Chondrocyte (in vitro differentiated cells): ENCODE measurements around the gene PRSS1. TPM values are rescaled to one million over a fixed set of nuclear protein-coding genes. Genes with fewer than 3 reads are reported as not detected.
"Not testable (repeated sequence)": the region's sequence is repeated elsewhere in the genome, so short reads cannot be mapped to it uniquely, and the experiment has no call there.

ENCODE experiments used
- DNase-seq: peaks from one replicate; pipeline ENCODE4 v3.0.0; 2021; ENCODE audit warnings: mixed read lengths, low spot score
- H3K27ac Mint-ChIP-seq: one replicate; pipeline ENCODE4 v1.8.0; 2021; ENCODE audit warnings: mild to moderate bottlenecking, moderate library complexity, mixed read lengths; ENCODE audit not compliant: unreplicated experiment
- H3K27me3 Mint-ChIP-seq: 2 replicates; pipeline ENCODE4 v1.8.0; 2021; ENCODE audit warnings: low read depth, mixed read lengths
- H3K36me3 Mint-ChIP-seq: 2 replicates; pipeline ENCODE4 v1.8.0; 2021; ENCODE audit warnings: low read depth, mixed read lengths
- H3K4me1 Mint-ChIP-seq: 2 replicates; pipeline ENCODE4 v1.8.0; 2021; ENCODE audit warnings: low read depth, mild to moderate bottlenecking, mixed read lengths
- H3K4me3 Mint-ChIP-seq: one replicate; pipeline ENCODE4 v1.8.0; 2021; ENCODE audit warnings: mild to moderate bottlenecking, moderate library complexity, mixed read lengths; ENCODE audit not compliant: unreplicated experiment
- H3K9me3 Mint-ChIP-seq: 2 replicates; pipeline ENCODE4 v1.8.0; 2021; ENCODE audit warnings: low read depth, mixed read lengths
- total RNA-seq: library from RNA; stranded (reverse); gene quantifications from 3 replicates; pipeline ENCODE4 v1.2.1, GENCODE V29; 2021
- TF ChIP-seq, protein P1 (sequence below): fragments of 200-600 bp; sonication (generic); IDR thresholded peaks from 2 replicates; pipeline ENCODE4 v1.5.0; 2021; ENCODE audit warnings: antibody characterized with exemption, mild to moderate bottlenecking, moderate library complexity

The PRSS1 gene
- total RNA-seq, 1 donor from 2014 or later, result not detected

- Mint-ChIP-seq H3K9me3 (no peaks in the 10 kb centered on the region), H3K4me1 (no peaks in the 10 kb centered on the region), H3K36me3 (no peaks in the 10 kb centered on the region), H3K27me3 (peaks cover 18% of the 10 kb centered on the region), H3K4me3 (no peak overlapping the region), H3K27ac (no peak overlapping the region)
- TF ChIP-seq, protein P1, sequence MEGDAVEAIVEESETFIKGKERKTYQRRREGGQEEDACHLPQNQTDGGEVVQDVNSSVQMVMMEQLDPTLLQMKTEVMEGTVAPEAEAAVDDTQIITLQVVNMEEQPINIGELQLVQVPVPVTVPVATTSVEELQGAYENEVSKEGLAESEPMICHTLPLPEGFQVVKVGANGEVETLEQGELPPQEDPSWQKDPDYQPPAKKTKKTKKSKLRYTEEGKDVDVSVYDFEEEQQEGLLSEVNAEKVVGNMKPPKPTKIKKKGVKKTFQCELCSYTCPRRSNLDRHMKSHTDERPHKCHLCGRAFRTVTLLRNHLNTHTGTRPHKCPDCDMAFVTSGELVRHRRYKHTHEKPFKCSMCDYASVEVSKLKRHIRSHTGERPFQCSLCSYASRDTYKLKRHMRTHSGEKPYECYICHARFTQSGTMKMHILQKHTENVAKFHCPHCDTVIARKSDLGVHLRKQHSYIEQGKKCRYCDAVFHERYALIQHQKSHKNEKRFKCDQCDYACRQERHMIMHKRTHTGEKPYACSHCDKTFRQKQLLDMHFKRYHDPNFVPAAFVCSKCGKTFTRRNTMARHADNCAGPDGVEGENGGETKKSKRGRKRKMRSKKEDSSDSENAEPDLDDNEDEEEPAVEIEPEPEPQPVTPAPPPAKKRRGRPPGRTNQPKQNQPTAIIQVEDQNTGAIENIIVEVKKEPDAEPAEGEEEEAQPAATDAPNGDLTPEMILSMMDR, result no peak
- DNase-seq, result no peak
These were observed 5.7 kb downstream of the PRSS1 start for GRCh38 chr7:142754681-142755575.

DNA sequence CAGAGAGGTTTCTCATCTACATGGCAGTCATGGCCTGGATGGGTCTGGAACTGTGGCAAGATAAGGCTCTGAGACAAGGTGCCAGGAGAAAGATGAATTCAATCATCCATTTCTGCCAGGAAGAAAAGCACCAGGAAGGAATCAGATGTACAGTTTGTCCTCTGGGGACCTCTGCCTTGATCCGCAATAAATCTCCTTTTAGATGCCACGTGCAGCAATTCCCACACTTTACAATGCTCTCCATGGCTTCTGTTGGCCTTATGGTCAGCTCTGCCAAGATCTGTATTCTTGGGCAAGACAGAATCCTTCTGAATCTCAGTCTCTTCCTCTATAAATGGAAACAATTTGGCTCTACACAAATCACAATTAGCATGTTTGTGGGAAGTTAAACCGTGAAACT is 9.0 kb downstream of the PRSS1 start:
- H3K27ac Mint-ChIP-seq, H3K36me3 Mint-ChIP-seq, DNase-seq, H3K4me1 Mint-ChIP-seq, H3K9me3 Mint-ChIP-seq, H3K4me3 Mint-ChIP-seq: not testable (repeated sequence)
- peaks cover 17% of the 10 kb centered on the region for H3K27me3 Mint-ChIP-seq

DNA sequence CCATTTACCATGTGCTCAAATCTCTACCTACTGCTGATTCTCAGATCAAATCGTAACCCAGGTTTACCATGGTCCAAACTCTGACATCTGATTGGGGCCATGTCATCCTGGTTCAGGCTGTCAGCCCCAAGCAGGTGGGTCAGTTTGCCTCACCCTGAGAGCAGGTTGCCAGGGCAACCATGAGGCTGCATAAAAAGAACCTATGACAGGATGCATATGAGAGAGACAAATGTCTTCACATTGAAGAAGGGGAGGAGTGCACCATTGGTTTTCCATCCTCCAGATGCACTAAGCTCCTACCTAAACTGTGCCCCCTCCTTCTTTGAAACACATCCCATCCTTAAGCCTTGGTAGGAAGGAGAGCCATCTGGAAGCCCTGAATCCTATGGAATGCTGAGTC is 10.2 kb downstream of the PRSS1 start:
- no peaks in the 10 kb centered on the region for H3K9me3 Mint-ChIP-seq
- peaks cover 15% of the 10 kb centered on the region for H3K27me3 Mint-ChIP-seq
- H3K4me1 Mint-ChIP-seq, result no peaks in the 10 kb centered on the region
- no peak overlapping the region for H3K4me3 Mint-ChIP-seq
- no peak for DNase-seq
- TF ChIP-seq, protein P1, result no peak
- H3K36me3 Mint-ChIP-seq, result no peaks in the 10 kb centered on the region
- H3K27ac Mint-ChIP-seq, result no peak overlapping the region

DNA sequence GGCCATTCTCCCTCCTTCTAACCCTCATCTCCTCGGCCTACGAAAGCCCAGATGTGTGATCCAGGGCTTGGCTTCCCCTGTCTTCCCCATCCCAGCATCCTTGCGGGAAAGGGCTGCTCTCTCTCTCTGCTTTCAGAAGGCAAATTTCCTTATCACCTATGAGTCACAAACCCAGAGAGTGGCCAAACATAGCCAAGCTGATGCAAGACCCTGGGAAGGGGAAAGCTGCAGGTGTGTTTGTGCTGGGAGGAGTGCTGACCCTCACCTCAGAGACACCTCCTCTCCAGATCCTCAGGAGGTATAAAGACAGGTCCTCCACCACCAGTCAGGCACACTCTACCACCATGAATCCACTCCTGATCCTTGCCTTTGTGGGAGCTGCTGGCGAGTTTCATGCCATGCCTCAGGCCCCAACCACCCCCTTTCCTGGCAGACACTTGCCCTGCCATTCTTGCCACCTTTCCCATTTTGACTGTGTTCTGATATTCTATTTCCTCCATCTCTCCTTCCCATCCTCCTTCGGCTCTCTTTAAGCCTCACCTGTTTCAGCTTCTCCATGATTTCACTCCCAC is 10.9 kb downstream of the PRSS1 start:
- Mint-ChIP-seq H3K9me3 (no peaks in the 10 kb centered on the region), H3K4me3 (no peak overlapping the region), H3K36me3 (no peaks in the 10 kb centered on the region), H3K27ac (no peak overlapping the region), H3K4me1 (no peaks in the 10 kb centered on the region), H3K27me3 (peaks cover 16% of the 10 kb centered on the region)
- TF ChIP-seq, protein P1, result no peak
- DNase-seq, result no peak

- peaks cover 16% of the 10 kb centered on the region for H3K27me3 Mint-ChIP-seq
- not testable (repeated sequence) for DNase-seq, H3K9me3 Mint-ChIP-seq, H3K4me3 Mint-ChIP-seq, H3K36me3 Mint-ChIP-seq, H3K27ac Mint-ChIP-seq, H3K4me1 Mint-ChIP-seq
These were observed 12.3 kb downstream of the PRSS1 start for GRCh38 chr7:142761606-142762005.

- peaks cover 16% of the 10 kb centered on the region for H3K27me3 Mint-ChIP-seq
- TF ChIP-seq, protein P1, result no peak
- no peaks in the 10 kb centered on the region for H3K4me1 Mint-ChIP-seq
- no peak for DNase-seq
- no peak overlapping the region for H3K4me3 Mint-ChIP-seq
- no peaks in the 10 kb centered on the region for H3K36me3 Mint-ChIP-seq
- no peak overlapping the region for H3K27ac Mint-ChIP-seq
- no peaks in the 10 kb centered on the region for H3K9me3 Mint-ChIP-seq
These were observed 12.8 kb downstream of the PRSS1 start for GRCh38 chr7:142762104-142762503.
